GM19025 (cell line): ENCODE data around the gene APOA5.
"Not testable (repeated sequence)": the region's sequence is repeated elsewhere in the genome, so short reads cannot be mapped to it uniquely, and the experiment has no call there.

Experiments
- ATAC-seq: cut with Tn5 transposase; IDR thresholded peaks from one replicate; pipeline ENCODE4 v1.9.1; 2021; ENCODE audit warnings: mild to moderate bottlenecking, low read depth, moderate library complexity; ENCODE audit not compliant: unreplicated experiment

The APOA5 gene

GRCh38 chr11:116801662-116802061, 10.0 kb upstream of the APOA5 start:
- ATAC-seq: not testable (repeated sequence)

- ATAC-seq: no peak
Observed at GRCh38 chr11:116800610-116801009, 8.9 kb upstream of the APOA5 start.

- ATAC-seq: no peak
Observed at GRCh38 chr11:116798368-116798767, 6.7 kb upstream of the APOA5 start.

GRCh38 chr11:116797816-116798215, 6.1 kb upstream of the APOA5 start:
- no peak for ATAC-seq

- ATAC-seq: no peak
Observed at GRCh38 chr11:116796548-116796947, 4.9 kb upstream of the APOA5 start.

GRCh38 chr11:116794851-116795250, 3.2 kb upstream of the APOA5 start:
- ATAC-seq: no peak

GRCh38 chr11:116793772-116794097, 2.1 kb upstream of the APOA5 start:
- no peak for ATAC-seq

- ATAC-seq: no peak
Observed at GRCh38 chr11:116792869-116793771, 1.4 kb upstream of the APOA5 start.

- no peak for ATAC-seq
Observed at GRCh38 chr11:116792144-116792868, 627 bp upstream of the APOA5 start.

- ATAC-seq: no peak
Observed at GRCh38 chr11:116791002-116791812, 472 bp downstream of the APOA5 start.

GRCh38 chr11:116790167-116791001, 1.3 kb downstream of the APOA5 start:
- no peak for ATAC-seq

- no peak for ATAC-seq
Observed at GRCh38 chr11:116788975-116789374, 2.7 kb downstream of the APOA5 start.

- ATAC-seq: no peak
Observed at GRCh38 chr11:116788534-116788933, 3.1 kb downstream of the APOA5 start.

GRCh38 chr11:116787786-116788486, 3.7 kb downstream of the APOA5 start, which contains the start of gene ZPR1:
ZPR1 (minus strand) TSS chr11:116788023; CDS start chr11:116787990, 33 bp downstream.
- ATAC-seq: peak; percentile 93

- peak; percentile 11 for ATAC-seq
Observed at GRCh38 chr11:116787436-116787785, 4.3 kb downstream of the APOA5 start.

GRCh38 chr11:116786966-116787365, 4.7 kb downstream of the APOA5 start:
- ATAC-seq: no peak

GRCh38 chr11:116786326-116786725, 5.4 kb downstream of the APOA5 start:
- no peak for ATAC-seq

GRCh38 chr11:116782728-116783127, 9.0 kb downstream of the APOA5 start:
- ATAC-seq: no peak

GRCh38 chr11:116778556-116778955, 13.1 kb downstream of the APOA5 start:
- ATAC-seq: no peak
